NCI-H1417 treated with DMSO at 0.1 percent for 48 hours (cell line): Measurements from ENCODE around the gene NOL12.
"Not testable (repeated sequence)": the region's sequence is repeated elsewhere in the genome, so short reads cannot be mapped to it uniquely, and the experiment has no call there.

Experiments
- DNase-seq: peaks from one replicate; lab custom pipeline; 2025; lab: John Stamatoyannopoulos, UW

The NOL12 gene

DNA sequence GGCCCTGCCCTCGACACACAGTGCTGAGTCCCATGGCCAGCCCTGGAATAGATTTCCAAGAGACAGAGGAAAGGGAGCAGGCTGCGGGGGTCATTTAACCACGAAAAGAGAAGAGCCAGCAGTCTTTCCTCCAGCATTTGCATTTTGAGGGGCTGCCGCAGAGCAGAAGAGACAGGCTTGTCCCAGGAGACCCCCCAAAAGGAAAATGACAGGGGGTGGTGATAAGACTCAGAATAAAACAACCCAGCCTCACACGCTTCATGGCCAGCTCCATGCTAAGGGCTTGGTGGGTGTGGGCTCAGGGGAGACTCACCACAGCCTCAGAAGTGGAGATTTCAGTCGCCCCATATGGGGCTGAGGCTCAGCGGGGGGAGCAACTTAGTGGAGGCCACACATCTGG, 27.6 kb downstream of the NOL12 start:
- no peak for DNase-seq

DNA sequence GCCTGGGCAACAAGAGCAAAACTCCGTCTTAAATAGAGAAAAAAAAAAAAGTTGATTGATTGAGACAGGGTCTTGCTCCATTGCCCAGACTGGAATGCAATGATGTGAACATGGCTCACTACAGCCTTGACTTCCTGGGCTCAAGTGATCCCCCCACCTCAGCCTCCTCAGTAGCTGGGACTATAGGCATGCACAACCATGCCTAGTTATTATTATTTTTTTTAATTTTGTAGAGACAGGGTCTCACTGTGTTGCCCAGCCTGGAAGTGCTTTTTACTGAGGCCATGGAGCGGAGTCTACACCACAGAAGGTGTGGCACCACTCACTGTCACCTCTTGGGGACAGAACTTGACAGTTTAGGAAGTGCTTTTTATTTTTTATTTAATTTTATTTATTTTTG, 28.5 kb downstream of the NOL12 start:
- no peak for DNase-seq

DNA sequence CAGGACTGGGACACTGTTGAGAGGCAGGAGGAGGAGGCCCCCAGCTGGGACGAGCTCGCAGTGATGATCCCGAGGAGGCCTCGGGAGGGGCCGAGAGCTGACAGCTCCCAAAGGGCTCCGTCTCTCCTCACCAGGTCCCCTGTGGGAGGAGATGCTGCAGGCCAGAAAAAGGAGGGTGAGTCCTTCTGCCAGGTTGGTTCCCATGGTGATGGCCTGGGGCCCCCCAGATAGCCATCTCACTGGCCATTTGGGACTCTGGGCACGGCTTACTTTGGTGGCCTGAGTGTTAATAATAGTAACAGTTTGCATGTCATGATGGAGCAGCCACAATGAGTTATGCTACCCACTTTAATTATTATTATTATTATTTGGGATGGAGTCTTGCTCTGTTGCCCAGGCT, 29.6 kb downstream of the NOL12 start:
- no peak for DNase-seq

DNA sequence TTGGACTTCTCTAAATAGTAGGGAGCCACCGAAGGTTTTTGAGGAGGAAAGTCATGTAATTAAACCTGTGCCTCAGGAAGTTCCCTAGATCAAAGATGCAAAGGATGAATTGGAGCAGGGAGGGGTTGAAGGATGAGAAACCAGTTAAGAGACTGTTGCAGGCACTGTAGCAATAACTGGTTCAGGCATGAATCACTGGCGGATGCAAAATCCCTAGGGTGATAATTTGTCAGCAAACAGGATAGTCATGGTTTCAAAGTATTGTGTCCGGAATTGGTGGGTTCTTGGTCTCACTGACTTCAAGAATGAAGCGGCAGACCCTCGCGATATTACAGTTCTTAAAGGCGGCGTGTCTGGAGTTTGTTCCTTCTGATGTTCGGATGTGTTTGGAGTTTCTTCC, 30.6 kb downstream of the NOL12 start:
- DNase-seq = no peak

DNA sequence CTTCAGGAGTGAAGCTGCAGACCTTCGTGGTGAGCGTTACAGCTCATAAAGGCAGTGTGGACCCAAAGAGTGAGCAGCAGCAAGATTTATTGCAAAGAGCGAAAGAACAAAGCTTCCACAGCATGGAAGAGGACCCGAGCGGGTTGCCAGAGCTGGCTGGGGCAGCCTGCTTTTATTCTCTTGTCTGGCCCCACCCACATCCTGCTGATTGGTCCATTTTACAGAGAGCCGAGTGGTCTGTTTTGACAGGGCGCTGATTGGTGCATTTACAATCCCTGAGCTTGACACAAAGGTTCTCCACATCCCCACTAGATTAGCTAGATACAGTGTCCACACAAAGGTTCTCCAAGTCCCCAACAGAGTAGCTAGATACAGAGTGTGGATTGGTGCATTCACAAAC, 31.1 kb downstream of the NOL12 start:
- not testable (repeated sequence) for DNase-seq

DNA sequence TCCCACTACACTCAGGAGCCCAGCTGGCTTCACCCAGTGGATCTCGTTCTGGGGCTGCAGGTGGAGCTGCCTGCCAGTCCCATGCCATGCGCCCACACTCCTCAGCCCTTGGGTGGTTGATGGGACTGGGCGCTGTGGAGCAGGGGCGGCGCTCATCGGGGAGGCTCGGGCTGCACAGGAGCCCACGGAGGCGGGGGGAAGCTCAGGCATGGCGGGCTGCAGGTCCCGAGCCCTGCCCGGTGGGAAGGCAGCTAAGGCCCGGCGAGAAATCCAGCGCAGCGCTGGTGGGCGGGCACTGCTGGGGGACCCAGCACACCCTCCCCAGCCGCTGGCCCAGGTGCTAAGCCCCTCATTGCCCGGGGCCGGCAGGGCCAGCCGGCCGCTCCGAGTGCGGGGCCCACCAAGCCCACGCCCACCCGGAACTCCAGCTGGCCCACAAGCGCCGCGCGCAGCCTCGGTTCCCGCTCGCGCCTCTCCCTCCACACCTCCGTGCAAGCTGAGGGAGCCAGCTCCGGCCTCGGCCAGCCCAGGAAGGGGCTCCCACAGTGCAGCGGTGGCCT, 31.7 kb downstream of the NOL12 start:
- DNase-seq = not testable (repeated sequence)

DNA sequence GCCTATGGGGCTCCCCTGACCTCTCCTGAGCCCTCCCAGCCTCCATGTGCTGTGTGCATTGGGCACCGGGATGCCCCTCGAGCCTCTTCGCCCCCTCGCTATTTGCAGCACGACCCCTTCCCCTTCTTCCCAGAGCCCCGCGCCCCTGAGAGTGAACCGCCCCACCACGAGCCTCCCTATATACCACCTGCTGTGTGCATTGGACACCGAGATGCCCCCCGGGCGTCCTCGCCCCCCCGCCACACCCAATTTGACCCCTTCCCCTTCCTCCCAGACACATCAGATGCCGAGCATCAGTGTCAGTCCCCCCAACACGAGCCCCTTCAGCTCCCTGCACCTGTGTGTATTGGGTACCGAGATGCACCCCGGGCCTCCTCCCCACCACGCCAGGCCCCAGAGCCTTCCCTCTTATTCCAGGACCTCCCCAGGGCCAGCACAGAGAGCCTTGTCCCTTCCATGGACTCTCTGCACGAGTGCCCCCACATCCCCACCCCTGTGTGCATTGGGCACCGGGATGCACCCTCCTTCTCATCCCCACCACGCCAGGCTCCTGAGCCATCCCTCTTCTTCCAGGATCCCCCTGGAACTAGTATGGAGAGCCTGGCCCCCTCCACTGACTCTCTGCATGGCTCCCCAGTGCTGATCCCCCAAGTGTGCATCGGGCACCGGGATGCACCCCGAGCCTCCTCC, 39.6 kb downstream of the NOL12 start:
- no peak for DNase-seq

DNA sequence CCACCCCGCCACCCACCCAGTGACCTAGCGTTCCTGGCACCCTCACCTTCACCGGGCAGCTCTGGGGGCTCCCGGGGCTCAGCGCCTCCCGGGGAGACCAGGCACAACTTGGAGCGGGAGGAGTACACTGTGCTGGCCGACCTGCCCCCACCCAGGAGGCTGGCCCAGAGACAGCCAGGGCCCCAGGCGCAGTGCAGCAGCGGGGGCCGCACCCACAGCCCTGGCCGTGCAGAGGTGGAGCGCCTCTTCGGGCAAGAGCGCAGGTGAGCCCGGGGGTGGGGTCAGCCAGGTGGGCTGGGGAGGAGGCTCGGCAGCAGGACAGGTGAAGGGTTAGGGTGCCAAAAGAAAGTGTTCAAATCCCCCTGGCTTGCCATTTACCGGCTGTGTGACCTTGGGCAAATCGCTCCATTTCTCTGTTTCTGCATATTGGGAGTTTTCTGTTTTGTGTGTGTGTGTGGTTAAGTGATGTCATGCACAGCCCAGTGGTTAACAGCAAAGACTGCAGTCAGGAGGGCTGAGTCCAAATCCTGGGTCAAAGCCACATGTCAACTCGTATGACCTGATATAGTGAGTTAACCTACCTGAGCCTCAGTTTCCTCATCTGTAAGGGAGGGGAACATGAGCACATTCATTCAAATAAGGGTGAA, 40.2 kb downstream of the NOL12 start:
- DNase-seq = no peak

DNA sequence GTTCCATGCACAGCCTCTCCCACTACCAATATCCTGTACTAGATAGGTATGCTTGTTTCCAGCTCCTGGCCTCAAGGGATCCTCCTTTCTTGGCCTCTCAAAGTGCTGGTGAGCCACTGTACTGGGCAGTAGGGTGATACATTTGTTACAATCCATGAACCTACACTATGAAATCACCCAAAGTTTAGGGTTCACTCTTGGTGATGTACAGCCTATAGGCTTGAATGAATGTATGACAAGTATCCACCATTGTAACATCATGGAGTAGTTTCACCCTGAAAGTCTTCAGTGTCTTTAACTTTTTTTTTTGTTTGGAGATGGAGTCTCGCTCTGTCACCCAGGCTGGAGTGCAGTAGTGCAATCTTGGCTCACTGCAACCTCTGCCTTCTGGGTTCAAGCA, 42.5 kb downstream of the NOL12 start:
- DNase-seq = no peak

DNA sequence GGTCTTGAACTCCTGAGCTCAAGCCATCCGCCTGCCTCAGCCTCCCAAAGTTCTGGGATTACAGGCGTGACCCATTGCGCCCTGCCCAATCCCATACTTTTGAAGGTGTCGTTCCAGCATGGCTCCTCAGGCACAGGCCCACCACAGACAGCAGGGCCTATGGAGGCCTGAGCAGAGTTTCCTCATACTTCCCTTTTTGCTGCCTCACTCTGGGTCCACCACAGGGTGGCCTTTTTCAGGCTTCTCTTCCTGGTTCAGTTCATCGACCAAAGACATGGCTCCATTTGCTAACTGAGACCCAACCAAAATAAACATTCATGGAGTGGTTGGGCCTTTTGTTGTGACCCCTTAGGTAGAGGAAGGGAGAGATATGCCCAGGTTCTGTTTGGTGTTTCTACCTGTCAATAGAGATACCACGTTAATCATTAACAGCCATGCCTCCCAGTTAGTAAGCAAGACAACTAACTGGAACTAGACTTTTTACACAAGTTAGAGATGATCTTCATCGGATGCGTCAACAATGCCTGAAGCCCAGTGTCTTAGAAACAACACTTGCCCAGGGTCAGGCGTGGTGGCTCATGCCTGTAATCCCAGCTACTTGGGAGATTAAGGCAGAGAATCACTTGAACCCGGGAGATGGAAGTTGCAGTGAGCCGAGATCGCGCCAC, 45.8 kb downstream of the NOL12 start:
- DNase-seq = no peak

DNA sequence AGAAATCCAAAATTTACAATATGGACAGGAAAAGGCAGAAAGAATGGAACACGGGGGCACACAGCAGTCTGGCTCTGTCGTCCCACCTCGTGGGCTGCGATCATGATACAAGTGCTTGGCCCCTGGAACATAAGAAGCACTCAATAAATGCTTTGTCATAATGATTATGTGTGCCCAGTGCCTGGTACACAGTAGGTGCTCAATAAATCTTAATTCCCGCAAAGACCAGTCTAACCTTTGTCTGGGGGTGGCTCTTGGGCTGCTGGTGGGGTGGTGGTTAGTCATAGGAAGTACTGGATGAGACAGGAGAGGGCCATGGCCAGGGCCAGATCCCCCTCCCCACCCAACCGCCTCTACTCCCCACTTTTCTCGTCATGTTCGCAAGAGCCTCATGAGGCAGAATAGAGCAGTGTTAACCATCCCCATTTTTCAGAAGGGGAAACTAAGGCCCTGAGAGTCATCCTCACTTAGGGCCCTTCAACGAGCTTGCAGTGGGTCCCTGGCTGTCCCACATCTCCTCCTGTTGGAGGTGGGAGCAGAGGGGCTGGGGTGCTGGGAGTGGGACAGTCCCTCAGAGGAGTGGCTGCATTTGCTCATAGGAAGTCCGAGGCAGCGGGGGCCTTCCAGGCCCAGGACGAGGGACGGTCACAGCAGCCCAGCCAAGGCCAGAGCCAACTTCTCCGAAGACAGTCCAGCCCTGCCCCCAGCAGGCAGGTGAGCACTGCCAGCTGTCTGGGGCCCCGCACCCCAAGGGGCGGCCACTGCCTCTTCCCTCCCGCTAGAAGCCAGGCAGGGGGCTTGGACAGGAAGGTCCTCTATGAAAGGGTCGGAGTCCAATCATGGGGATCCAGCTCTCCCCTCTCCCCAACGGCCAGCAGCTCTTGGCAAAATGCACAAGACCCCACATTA, 46.8 kb downstream of the NOL12 start:
- DNase-seq = no peak

DNA sequence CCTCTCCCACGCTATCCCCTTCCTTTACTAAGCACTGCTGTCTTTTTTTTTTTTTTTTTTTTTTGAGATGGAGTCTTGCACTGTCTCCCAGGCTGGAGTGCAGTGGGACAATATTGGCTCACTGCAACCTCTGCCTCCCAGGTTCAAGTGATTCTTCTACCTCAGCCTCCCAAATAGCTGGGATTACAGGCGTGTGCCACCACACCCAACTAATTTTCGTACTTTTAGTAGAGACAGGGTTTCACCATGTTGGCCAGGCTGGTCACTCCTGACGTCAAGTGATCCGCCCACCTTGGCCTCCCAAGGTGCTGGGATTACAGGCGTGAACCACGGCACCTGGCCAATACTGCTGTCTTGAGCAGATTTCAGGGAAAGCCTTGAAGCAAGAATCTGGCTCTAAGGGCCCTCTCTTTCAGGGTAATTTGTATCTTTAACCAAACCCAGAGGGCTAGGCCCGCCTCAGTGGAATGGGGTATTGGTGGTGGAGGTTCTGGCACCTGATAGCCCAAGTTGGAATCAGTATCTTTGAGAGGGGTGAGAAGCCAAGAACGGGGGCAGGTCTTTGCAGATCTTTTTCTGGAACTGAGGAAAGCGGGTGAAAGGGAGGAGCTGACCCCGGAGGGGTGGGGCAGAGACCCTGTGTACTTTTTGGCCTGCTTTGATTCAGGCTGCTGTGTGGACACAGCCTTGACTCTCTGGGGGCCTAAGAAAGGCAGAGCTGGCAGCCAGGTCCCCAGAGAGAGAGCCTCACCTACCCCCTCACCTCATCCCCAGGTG, 47.7 kb downstream of the NOL12 start:
- no peak for DNase-seq

DNA sequence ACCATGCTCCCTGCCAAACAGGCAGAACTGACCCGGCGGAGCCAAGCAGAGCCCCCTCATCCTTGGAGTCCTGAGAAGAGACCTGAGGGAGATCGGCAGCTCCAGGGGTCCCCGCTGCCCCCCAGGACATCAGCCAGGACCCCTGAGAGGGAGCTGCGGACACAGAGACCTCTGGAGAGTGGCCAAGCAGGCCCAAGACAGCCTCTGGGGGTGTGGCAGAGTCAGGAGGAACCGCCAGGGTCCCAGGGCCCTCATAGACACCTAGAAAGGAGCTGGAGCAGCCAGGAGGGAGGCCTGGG, 48.2 kb downstream of the NOL12 start:
- no peak for DNase-seq

DNA sequence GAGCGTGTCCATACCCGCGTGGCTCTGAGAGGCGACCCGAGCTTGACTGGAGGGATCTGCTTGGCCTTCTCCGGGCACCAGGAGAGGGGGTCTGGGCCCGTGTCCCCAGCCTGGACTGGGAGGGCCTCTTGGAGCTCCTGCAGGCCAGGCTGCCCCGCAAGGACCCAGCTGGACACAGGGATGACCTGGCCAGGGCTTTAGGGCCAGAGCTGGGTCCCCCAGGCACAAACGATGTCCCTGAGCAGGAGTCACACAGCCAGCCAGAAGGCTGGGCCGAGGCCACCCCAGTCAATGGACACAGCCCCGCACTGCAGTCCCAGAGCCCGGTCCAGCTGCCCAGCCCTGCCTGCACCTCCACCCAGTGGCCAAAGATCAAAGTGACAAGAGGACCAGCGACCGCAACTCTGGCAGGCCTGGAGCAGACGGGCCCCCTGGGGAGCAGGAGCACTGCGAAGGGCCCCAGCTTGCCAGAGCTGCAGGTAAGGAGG, 48.9 kb downstream of the NOL12 start:
- DNase-seq = no peak

DNA sequence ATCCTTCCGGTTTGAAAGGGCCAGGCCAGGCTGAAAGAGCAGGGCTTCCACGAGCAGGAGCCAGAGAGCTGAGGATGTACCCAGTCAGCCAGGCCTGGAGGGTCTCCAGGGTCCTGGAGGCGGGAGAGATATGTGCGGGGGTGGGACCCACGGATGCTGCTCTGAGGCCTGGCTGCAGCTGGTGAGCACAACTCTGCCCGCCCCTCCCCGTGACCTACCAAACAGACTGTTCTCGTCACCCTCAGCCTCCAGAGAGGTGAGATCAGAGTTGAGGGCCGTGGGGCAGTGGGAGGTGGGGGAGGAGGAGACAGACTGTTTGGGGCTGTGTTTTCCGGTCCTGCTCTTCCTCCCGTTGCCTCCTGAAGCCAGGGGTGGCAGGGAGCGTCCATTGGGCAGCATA, 52.9 kb downstream of the NOL12 start:
- DNase-seq = no peak

DNA sequence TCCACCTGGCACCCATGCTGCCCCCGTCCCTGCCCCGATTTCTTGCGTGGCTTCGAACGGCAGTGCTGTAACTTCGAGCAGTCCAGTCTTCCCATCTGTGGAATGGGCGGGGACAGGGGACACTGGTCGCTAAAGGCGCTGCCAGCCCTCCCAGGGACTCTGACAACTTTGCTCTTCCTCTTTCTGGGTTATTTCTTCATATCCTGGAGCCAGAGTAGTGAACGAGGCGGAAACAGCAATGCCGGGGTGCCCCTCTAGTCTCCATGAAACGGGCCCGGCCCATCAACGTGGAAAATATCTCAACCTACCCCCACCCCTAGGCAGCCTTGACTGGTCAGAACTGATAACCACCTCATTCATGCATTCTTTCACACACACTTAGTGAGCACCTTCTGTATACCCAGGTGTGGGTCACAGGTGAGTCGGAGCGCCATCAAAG, 53.5 kb downstream of the NOL12 start:
- DNase-seq = no peak

DNA sequence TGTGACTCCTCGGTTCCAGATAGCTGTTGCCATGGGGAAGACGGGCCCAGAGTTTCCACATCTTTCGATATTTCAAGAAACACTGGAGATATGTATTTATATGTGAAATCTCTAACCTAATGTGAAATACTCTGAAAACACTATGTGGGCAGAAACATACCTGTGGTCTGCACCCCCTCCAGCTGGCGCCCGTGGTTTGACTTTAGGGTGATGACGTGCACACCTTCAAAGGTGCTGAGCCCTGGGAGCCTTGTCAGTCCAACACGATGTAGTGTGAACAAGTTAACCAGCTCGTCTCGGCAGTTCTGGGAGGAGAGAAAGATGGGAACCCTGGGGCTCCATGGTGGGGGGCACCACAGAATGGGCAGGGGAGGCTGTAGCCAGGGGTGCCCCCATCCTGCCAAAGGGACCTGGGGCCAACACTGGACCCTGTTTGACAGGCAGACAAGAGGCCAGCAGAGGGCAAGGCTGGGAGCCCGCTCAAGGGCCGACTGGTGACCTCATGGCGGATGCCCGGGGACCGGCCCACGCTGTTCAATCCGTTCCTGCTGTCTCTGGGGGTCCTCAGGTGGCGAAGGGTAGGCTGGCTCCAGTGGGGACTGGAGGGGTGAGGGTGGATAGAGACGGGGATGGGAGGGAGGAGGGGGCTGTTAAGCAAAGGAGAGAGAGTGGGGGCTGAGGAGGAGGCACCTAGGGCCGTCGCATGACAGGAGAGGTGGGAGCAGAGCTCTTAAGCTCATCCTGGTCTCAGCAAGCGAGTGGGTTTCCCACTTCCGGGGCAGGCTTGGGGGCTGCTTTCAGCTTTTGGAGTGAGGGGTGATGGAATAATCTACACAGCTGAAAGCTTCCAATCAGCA, 54.5 kb downstream of the NOL12 start:
- DNase-seq = no peak

DNA sequence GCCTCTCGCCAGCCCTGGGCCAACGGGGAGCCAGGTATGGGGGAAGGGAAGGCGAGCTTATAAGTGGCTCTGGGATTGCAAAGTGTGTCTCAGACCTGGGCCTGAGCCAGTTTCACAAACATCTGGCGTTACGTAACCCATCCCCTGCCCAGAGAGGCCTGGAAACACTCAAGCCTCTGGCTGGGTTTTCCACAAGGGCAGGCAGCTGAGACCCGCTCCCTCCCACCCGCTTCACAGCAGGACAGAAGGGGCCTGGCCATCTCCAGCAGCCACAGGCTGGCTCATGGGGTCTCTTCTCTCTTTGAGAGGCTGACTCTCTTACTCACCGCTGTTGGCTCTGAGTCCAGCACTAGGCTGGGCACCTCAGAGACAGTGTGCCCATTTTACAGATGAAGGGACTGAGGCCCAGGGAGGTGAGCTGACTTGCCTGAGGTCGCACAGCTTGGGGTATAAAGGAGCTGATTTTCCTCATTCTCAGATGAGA, 55.2 kb downstream of the NOL12 start:
- DNase-seq = no peak

DNA sequence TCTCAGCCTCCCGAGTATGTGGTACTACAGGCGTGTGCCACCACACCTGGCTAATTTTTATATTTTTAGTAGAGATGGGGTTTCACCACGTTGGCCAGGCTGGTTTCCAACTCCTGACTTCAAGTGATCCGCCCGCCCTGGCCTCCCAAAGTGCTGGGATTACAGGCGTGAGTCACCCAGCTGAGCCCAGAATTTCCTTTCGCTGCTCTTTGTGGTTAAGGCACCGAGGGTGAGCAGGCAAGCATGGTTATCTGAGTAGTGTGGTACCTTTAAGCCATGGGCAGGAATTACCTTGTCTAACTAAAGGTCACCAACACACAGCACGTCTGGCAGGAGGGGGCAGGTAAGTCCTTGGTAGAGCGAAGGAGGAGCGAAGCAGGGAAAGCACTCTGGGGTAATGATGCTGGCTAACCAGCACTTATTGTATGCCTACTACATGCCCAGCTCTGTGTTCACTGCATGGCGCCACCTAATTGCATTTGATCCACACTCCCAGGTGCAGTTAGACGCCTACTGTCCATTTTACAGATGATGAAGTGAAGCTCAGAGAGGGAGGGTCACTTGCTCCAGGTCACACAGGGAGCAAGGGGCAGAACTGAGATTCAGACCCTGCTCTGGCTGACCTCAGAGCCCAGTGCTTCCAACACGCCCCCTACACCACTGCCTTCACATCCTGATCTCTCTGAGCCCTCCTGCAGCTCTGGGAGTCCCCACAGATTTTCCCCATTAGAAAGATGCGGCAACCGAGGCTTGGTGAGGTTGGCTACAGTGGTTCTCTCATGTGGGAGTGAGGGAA, 56.4 kb downstream of the NOL12 start:
- no peak for DNase-seq
